Choroid plexus epithelial cell (primary cell): ENCODE data around the gene TGFA.

Experiments used
- DNase-seq: peaks from one replicate; pipeline ENCODE4 v3.0.0-alpha.2; 2010; ENCODE audit warnings: low read depth
- H3K4me3 ChIP-seq: 2 replicates; pipeline ENCODE4 v1.5.1; 2011; ENCODE audit warnings: low read depth, mild to moderate bottlenecking, control low read depth, low read length, moderate library complexity
- CTCF ChIP-seq: conservative IDR thresholded peaks from 2 replicates; pipeline ENCODE4 v1.5.1; 2011; ENCODE audit warnings: low read depth, mild to moderate bottlenecking, control low read depth, inconsistent platforms, low read length, moderate library complexity

TGFA gene

DNA sequence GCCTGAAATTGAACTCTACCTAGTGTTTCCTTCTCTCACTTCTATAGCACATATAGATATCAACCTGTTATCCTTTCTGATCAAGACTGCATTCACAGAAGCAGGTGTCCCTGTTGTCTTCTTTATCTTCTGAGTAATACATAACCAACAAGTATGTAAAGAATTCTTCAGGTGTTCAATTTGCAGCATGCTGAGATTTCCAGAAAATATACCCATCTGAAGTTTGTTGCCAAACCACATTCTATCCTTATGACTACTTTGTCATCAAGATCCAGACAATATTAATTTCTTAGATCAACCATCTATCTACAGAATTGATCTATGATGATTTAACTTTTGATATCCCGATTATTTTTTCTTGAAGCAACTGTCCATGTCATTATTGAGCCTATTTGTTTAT, 69.5 kb downstream of the TGFA start:
- no peak for DNase-seq
- no peak overlapping the region for H3K4me3 ChIP-seq
- TF ChIP-seq CTCF: no peak

DNA sequence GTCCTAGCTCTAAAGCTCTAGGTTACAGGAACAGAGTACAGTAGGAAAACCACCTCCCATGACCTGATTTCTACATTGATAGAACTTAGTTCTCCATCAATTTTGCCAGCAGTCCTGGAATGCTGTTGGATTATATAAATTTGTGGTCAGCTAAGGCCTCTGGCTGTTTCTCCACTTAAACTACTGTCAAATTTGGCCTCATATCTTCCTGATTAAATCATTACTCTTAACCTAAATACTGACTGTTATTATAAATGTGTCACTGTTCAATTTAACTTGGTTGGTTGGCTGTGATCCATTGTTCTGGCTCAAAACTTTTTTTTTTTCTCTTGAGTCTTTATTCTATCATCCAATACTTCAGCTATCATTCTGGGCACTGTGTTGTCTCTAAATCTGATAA, 71.2 kb downstream of the TGFA start:
- no peak for DNase-seq
- no peak for TF ChIP-seq CTCF
- no peak overlapping the region for H3K4me3 ChIP-seq

DNA sequence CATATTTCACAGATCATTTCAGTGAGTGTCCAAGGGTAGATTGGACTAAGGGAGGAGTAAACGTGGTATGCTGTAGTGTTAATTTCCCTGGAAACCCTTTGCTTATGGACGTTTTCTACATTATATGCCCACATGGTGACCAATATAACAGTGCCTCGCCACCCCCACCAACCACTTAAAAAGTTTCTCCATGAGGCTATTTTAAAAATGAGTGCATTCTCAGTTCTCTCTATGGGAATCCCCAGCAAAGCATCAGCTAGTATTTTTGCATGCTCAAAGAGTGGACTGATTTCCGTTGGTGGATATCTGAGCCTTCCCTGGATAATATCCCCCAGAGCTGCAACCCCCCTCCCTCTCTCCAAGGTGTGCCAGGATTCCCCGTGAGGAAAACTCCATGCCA, 73.2 kb downstream of the TGFA start:
- no peak overlapping the region for H3K4me3 ChIP-seq
- DNase-seq: no peak
- no peak for TF ChIP-seq CTCF

- no peak for TF ChIP-seq CTCF
- no peak overlapping the region for H3K4me3 ChIP-seq
- DNase-seq: no peak
Measured at GRCh38 chr2:70479816-70480215, 73.8 kb downstream of the TGFA start.

DNA sequence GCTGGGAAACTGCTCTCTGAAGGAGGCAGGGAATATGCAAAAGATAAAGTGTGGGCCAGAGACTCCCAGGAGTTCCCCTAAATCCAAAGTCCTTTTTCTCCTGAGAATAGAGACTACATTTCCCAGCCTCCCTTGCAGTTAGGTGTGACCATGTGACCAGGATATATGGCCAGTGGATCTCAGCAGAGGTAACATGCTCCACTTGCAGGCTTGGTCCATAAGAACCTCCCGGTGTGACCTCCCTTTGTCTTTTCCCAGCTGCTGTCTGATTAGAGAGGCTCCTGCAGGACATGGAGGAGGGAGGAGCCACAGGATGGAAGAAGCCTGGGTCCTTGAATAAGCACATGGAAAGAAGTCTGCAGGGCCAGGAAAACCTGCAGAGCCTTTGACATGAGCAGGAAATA, 76.2 kb downstream of the TGFA start:
- no peak for DNase-seq
- H3K4me3 ChIP-seq: no peak overlapping the region
- no peak for TF ChIP-seq CTCF

DNA sequence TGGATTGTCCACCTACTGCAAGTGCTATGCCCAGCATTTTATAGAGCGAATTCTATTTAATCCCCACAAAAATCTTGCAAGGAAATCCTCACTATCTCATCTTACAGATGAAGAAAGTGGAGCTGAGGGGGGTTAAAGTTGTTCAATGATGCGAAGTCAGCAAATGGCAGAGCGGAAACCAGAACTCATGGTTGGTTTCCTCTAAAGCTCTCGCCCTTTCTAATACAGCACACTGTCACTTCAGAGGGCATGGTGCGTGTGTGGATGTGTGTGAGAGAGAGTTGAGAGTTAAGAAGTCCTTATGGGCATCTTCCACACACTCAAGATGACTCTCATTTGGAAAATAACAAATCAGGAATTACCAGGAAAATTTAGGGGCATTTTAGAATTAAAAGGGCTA, 78.4 kb downstream of the TGFA start:
- DNase-seq: no peak
- TF ChIP-seq CTCF: no peak

GRCh38 chr2:70474256-70474848, 79.3 kb downstream of the TGFA start:
- no peak overlapping the region for H3K4me3 ChIP-seq
- DNase-seq: no peak
- TF ChIP-seq CTCF: no peak

More for the DNA sequence above, 78.4 kb downstream of the TGFA start:
- no peak overlapping the region for H3K4me3 ChIP-seq
